C4-2B (cell line): ENCODE measurements around the gene CHCHD5.
"Not testable (repeated sequence)": the region's sequence is repeated elsewhere in the genome, so short reads cannot be mapped to it uniquely, and the experiment has no call there.

Experiments
- H3K27ac ChIP-seq: fragments of 450-650 bp; 2 replicates; pipeline ENCODE4 v1.5.1; 2017
- ZFX ChIP-seq: fragments of 450-650 bp; IDR thresholded peaks from 2 replicates; pipeline ENCODE4 v1.6.1; 2017
- TF ChIP-seq, protein P1 (sequence below): fragments of 450-650 bp; conservative IDR thresholded peaks from 2 replicates; pipeline ENCODE4 v1.5.1; 2017; ENCODE audit warnings: mild to moderate bottlenecking

The CHCHD5 gene, protein sequence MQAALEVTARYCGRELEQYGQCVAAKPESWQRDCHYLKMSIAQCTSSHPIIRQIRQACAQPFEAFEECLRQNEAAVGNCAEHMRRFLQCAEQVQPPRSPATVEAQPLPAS

DNA sequence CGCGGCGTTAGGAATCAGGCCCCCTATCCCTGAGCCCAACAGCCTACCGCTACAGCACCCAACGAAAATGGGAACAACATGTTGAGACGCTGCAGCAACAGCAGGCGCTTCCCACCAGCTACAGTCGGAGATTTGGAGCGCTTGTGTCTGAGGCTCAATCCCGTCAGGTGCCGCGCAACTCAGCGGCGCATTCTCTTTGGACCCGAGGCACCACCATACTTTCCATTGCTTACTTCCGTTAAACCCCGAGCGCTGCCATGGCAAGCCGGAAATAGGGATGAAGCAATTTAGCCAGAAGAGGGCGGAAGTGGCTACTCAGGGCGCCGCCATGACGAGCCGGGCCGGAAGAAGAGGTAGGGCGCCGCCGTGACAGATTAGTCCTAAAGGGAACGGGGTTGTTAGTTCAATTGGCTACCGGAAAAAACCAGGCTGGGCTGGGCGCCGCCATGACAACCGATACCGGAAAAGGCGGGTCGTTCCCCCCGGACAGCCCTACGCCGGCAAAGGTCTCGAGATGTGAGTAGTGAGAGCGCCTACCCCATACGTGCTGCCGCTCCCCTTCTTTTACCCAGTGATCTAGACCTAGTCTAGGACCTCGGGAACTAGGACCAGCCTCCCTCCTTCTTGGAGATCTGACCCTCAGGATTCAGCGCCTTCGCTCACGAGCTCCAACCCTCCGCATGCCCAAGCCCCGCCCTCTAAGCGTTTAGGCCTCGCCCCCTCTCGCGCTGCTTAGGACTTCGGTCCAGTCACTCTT, at the start of gene CHCHD5:
TSS of gene CHCHD5 (plus strand) at position 476 of the 757 bp plus-strand sequence. CDS start at position 515, 39 bp downstream.
- TF ChIP-seq, protein P1, sequence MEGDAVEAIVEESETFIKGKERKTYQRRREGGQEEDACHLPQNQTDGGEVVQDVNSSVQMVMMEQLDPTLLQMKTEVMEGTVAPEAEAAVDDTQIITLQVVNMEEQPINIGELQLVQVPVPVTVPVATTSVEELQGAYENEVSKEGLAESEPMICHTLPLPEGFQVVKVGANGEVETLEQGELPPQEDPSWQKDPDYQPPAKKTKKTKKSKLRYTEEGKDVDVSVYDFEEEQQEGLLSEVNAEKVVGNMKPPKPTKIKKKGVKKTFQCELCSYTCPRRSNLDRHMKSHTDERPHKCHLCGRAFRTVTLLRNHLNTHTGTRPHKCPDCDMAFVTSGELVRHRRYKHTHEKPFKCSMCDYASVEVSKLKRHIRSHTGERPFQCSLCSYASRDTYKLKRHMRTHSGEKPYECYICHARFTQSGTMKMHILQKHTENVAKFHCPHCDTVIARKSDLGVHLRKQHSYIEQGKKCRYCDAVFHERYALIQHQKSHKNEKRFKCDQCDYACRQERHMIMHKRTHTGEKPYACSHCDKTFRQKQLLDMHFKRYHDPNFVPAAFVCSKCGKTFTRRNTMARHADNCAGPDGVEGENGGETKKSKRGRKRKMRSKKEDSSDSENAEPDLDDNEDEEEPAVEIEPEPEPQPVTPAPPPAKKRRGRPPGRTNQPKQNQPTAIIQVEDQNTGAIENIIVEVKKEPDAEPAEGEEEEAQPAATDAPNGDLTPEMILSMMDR: no peak; the same call in 1 of the 2 replicates
- TF ChIP-seq ZFX: 0 out of 2 replicates have a peak, but pooled peaks have one; percentile 53
- H3K27ac ChIP-seq: peak within 1 kb of the TSS; percentile 88

DNA sequence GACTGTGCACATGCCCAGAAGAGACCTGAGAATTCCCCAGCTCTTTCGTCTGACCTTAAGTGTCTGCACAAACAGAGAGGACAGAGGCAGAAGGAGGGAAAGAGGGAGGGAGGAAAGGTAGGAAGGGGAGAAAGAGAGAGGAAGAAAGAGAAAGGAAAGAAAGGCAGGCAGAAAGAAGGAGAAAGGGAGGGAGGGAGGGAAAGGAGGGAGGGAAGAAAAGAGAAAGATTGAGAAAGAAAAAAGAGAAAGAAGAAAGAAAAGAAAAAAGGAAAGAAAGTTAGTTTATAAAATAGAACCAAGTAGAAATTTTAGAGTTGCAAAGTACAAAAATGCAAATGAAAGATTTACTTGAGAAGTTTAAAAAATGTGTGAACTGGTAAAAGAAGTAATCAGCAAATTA, 49.6 kb upstream of the CHCHD5 start:
- TF ChIP-seq, protein P1: no peak
- no peak overlapping the region for H3K27ac ChIP-seq

DNA sequence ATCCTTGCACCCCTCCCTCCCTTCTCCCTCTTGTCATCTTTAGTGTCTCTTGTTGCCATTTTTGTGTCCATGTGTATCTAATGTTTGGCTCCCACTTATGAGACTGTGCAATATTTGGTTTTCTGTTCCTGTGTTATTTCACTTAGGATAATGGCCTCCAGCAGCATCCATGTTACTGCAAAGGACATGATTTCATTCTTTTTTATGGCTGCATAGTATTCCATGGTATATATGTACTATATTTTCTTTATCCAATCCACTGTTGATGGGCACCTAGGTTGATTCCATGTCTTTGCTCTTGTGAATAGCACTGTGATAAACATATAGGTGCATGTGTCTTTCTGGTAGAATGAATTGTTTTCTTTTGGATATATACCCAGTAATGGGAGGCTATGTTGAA, 47.7 kb upstream of the CHCHD5 start:
- not testable (repeated sequence) for H3K27ac ChIP-seq

DNA sequence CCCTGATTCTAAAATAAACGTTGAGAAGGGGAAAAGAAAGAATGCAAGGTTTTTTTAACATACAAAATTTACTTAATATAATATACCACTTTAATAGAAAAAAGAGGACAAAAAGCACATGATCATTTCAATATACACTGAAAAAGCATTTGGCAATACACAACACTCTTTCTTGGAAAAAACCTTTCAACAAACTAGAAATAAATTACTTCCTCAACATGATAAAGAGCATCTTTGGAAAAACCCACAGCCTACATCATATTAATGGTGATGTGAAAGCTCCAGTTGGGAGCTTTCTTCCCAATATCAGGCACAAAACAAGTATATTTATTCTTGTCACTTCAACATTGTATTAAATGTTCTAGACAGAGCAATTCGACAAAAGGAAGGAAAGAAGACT, 45.1 kb upstream of the CHCHD5 start:
- TF ChIP-seq ZFX: no peak
- TF ChIP-seq, protein P1: no peak
- no peak overlapping the region for H3K27ac ChIP-seq

DNA sequence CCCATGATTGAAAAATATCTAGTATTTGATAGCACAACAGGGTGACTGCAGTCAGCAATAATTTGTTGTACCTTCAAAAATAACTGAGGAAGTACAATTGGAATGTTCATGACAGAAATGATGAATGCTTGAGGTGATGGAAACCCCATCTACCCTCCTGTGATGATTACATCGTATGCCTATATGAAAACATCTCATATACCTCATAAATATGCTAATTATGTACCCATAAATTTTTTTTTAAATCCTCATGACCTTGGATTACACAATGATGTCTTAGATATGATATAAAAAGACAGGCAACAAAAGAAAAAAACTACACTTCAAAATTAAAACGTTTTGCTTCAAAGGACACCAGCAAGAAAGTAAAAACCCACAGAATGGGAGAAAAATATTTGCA, 43.5 kb upstream of the CHCHD5 start:
- no peak for TF ChIP-seq ZFX
- TF ChIP-seq, protein P1: no peak
- peak overlapping the region; percentile 96; the same call in 1 of the 2 replicates for H3K27ac ChIP-seq

DNA sequence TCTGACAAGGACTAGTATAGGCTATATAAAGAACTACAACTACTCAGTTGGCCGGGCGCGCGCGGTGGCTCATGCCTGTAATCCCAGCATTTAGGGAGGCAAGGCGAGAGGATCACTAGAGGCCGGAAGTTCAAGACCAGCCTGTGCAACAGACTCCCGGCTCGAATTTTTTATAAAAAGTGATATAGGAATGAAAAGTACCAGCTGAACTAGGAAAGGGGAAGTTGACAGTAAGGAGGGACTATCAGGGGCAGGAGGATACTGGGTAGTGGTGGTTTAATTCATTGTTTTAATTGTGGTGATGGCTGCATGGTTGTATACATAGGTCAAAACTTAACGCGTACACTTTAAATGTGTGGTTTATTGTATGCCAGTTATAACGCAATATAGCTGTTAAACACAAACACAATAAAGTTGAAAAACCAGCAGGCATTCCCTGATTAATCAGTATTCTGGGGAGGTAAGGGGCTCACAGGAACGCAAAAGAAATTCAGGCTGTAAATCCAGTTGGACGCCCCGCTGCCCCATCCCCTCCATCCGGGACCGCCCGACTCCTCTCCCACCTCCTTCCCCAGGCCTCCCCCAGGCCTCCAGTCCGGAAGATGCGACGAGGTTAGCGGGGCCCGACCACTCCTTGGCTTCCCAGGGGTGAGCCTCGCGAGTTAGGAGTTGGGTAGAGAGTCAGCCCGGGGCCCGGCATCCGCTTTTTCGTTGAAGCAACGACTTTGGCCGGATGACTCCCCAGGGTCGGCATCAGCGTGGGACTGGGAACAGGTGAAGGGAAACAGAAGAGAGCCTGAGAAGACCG, 42.9 kb upstream of the CHCHD5 start:
- TF ChIP-seq, protein P1: no peak
- TF ChIP-seq ZFX: no peak
- peak overlapping the region; percentile 96 for H3K27ac ChIP-seq

DNA sequence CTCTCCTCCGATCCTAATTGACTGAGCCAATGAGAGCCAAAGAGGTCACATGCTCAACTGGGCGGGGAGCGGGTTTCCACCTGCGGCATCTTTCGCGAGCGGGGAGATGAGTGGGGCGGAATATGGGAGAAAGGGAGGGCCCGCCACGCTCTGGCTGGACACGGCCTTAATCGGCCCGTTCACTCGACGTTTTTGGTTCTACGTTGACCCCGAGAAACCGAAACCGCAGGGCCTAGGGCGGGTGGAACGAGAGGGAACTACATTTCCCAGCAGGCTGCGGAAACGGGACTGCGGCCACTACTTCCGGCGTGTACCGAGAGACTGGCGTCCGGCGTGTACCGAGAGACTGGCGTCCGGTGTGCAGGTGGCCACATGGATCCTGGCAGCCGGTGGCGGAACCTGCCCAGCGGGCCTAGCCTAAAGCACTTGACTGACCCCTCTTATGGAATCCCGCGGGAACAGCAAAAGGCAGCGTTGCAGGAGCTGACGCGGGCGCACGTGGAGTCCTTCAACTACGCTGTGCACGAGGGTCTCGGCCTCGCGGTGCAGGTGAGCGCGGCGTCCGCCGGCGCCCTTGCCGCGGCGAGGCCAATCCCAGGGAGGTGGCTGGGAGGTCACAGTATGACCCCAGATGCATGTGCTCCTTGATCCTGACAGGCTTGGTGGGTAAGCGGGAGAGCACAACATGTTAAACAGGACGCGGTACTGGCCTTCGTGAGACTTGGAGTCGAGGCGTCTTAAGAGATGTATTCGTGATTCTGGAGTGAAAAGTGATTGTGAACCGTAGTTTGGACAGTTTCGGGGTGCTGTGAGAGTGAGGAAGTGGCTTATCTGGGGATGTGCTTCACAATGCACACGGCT, 42.1 kb upstream of the CHCHD5 start, which contains the start of gene POLR1B:
TSS of gene POLR1B (plus strand) at position 343 of the 861 bp plus-strand sequence. CDS start at position 373, 30 bp downstream.
- H3K27ac ChIP-seq: peak within 1 kb of the TSS; percentile 96

More for the DNA sequence above, 42.1 kb upstream of the CHCHD5 start, which contains the start of gene POLR1B:
- TF ChIP-seq, protein P1: no peak
- TF ChIP-seq ZFX: peak; percentile 80
